DLD1 (cell line): ENCODE measurements around the gene TOMM40L.

Source experiments
- in situ Hi-C: cut with HindIII; loops from 2 replicates; pipeline ENCODE4 v1.10.0; 2017; ENCODE audit warnings: low sequenced_read_pairs

TOMM40L gene

DNA sequence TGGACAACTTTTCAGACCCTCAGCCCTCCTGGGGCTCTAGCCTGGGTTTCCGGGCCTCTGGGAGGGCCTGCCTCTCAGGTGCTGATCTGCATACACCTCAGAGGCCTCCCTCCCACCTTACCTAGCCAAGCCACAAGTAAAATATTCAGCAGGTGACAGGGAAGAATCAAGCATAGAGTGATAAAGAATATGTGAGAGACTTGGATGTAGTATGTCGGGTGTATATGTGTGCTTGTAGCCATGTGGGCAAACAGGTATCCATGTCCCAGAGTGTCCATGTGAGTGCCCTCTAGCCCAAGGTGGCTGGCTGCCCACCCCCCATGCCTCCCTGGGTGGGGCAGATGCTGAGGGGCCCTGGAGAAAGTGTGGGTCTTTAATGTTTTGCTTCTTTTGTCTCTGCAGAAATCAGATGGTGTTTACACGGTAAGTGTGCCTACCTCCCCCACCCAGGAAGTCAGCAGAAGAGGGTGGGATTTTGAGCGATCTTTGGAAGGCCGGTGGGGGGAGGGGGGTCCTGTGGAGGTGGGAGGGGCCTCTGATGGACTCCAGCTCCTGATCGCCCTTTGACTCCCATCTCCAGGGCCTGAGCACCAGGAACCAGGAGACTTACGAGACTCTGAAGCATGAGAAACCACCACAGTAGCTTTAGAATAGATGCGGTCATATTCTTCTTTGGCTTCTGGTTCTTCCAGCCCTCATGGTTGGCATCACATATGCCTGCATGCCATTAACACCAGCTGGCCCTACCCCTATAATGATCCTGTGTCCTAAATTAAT is 7.4 kb upstream of the TOMM40L start:
- in situ Hi-C loops = loop anchor here (25.0 kb wide), 1 partner anchor 144 kb away; the partner anchor contains the start of gene CFAP126

GRCh38 chr1:161219078-161219892 is 6.6 kb upstream of the TOMM40L start:
- in situ Hi-C loops = loop anchor here (25.0 kb wide), 1 partner anchor 143 kb away; the partner anchor contains the start of gene CFAP126

- in situ Hi-C loops = loop anchor here (25.0 kb wide), 1 partner anchor 142 kb away; the partner anchor contains the start of gene CFAP126
Observed at GRCh38 chr1:161220002-161220401, 5.9 kb upstream of the TOMM40L start.

DNA sequence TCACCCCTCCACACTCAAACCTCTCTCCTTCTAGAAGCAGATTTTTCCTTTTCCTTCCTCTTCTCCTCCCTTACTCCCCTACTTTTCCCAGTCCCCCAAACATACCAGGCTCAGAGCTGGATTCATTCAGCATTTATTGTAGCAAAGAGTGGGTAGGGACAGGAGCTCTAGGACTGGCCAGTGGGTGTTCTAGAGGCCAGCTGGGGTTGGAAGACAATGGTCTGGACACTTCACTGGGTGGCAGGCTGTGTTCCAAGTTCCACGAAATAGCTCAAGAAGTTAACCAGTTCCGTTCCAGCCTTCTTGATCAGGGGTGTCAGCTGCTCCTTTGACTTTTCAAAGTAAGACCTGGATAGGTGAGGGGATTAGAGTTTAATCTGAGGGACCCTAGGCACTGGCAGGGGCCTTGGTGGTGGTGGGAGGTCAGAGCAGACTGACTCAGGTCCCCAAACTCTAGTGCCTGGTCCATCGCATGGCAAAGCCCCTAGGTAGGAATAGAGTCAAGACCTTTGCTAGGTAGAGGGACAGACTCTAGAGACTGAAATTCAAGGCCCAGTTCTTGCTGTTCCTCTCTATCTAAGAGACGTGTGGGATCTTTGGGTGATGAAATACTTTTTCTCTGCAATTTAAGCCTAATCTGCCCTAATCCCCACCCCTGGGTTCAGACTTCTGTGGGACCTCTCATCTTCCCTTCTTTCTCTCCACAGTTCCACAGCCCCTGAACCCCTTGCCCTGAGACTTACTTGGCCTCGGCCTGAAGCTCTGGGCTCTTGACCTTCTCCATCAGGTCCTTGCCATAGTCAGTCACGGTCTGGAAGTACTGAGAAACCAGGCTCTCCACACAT is 3.5 kb upstream of the TOMM40L start:
- in situ Hi-C loops = loop anchor here (25.0 kb wide), 1 partner anchor 140 kb away; the partner anchor contains the start of gene CFAP126

- in situ Hi-C loops = loop anchor here (25.0 kb wide), 1 partner anchor 138 kb away; the partner anchor contains the start of gene CFAP126
Observed at GRCh38 chr1:161223805-161224694, 1.8 kb upstream of the TOMM40L start.

GRCh38 chr1:161224695-161225087 is 1.2 kb upstream of the TOMM40L start:
- in situ Hi-C loops = loop anchor here (25.0 kb wide), 1 partner anchor 138 kb away; the partner anchor contains the start of gene CFAP126

DNA sequence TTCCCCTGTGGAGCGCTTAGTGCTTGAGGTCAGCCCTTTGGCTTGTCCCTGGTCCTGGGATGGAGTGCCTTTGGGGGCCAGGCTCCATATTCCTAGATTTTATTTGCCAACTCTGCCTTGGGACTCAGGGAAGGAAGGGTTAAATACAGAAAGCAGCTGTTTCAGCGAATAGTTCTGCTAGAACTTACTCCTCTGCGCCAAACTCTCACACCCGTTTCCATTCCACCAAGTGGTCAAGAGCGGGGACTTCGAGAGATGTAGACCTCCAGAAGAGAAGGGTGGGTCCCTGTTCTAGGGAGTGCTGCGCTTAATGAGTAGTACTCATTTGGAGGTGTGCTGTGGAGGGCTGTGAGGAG is 704 bp upstream of the TOMM40L start:
- in situ Hi-C loops = no loop called here

- in situ Hi-C loops = no loop called here
Observed at GRCh38 chr1:161226320-161226711, 456 bp downstream of the TOMM40L start.

- in situ Hi-C loops = no loop called here
Observed at GRCh38 chr1:161226759-161227158, 899 bp downstream of the TOMM40L start.

DNA sequence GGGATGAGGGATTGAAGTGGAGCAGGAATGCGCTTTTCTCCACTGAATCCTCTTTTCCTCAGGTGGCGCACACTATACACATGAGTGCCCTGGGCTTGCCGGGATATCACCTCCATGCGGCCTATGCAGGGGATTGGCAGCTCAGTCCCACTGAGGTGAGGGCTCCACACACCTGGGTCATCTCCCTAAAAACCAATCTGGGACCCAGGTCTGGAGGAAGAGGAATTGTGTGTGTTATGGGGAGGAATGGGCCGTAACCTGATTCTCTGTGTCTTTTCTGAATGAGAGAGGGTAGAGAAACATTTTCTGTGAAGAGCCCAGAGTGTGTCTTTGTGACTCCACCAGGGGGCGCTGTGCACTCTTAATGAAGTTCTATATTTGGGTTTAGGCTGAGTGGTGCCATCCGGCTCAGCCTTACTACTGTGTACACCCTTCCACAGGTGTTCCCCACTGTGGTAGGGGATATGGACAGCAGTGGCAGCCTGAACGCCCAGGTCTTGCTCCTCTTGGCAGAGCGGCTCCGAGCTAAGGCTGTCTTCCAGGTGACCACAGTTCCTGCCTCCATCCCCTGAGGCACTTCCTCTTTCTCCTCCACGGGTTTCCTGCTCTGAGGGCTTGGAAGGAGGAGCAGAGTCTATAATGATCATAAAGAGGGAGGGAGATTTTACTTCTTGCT is 1.5 kb downstream of the TOMM40L start:
- in situ Hi-C loops = no loop called here

DNA sequence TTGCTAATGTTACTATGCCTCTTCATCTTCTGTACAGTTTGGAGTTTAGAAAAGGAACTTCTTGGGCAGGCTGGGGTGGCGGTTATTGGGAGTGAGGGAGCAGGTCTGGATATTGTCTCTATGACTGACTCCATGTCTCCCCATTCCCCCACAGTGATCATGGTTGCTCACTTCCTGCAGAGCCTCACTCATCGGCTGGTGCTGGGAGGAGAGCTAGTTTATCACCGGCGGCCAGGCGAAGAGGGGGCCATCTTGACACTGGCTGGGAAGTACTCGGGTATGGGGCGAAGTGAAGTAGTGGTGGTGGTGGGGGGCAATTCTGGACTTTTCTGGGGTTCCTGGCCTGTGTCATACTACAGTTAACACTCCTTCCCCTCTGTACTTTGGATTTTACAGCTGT is 2.2 kb downstream of the TOMM40L start:
- in situ Hi-C loops = no loop called here

DNA sequence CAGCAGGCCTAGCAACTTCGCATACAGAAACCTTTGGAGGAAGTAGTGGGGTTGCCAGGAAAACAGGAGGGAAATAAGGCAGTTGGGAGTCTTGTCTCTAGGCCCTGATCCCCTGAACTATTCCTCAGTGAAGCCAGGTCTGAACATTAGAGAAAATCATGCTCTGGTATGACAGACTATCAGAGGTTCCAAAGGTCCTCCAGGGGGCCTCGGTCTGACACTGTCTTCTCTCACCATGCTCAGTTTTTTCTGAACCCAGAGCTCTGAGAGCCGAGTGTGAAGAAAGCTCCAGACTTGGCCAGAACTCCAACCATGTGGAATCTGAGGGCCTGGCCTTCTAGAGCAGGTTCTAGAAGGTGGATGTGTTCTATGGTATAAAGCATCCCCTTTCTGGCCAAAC is 4.0 kb downstream of the TOMM40L start:
- in situ Hi-C loops = no loop called here

DNA sequence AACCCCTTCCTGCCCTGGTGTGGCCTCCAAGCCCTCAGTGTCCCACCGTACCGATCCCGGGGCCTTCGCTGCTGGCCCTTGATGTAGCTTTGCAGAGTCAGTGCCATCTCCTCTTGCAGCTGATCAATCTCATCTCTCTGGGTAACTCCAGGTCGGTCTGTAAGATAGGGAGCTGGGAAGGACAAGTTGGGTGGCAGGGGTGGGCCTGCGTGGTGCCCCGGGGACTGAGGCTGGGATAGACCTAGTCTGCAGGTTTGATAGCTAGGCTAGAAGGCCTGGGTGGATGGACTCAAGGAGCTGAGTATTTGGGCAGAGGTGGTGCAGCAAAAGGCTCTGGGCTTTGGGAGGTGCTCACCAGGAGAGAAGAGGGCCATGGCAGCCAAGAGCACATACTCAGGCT is 4.9 kb downstream of the TOMM40L start:
- in situ Hi-C loops = no loop called here

- in situ Hi-C loops = no loop called here
Observed at GRCh38 chr1:161233102-161233501, 7.2 kb downstream of the TOMM40L start.

GRCh38 chr1:161235957-161236775 is 10.3 kb downstream of the TOMM40L start:
- in situ Hi-C loops = no loop called here

DNA sequence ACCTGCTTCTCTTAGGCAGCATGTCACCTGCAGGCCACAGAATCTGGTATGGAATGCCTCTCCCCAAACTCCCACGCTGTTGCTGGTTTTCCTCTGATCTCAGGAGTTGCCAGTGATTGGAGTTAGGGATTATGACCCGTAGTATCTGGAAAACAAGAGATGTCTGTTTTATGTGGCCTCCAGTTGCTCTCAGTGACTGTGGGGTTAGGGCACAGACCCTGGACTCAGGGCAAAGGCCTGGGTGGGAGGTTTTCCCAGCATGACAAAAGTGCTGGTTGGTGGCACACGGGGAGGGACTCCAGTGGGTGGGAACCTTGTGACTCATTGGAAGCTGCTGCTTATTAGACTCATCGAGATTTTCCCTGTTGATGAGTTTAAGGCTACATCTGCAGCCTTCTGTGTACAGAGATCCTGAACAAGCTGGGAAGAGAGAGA is 12.2 kb downstream of the TOMM40L start, which contains the start of gene NR1I3:
NR1I3 (minus strand) TSS at position 165 of the 435 bp plus-strand sequence. CDS start 1,638 bp downstream, outside the sequence.
- in situ Hi-C loops = no loop called here

DNA sequence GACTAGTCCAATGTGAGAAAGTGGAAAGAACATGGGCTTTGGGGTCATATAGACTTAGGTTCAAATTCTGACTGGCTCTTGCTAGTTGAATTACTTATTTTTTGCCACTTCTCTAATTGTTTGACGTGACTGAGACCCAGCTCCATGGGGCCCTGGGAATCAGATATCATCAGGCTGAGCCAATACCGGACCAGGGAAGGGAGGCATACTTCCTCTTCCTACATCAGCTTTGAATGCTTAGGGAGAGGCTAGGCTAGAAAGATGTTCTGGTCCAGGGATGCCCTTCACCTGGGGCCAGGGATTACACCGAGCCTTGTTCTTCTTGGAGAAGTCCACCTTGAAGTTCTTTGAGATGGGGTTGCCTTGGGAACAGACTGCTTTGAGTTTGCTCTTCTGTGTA is 15.8 kb downstream of the TOMM40L start:
- in situ Hi-C loops = no loop called here

- in situ Hi-C loops = no loop called here
Observed at GRCh38 chr1:161242313-161242712, 16.5 kb downstream of the TOMM40L start.
